Left ventricle myocardium superior (tissue), 1 donor: ENCODE results near the gene TMEM19. TPM values are rescaled to one million over a fixed set of nuclear protein-coding genes. Genes with fewer than 3 reads are reported as not detected.
"Not testable (repeated sequence)": the region's sequence is repeated elsewhere in the genome, so short reads cannot be mapped to it uniquely, and the experiment has no call there.

ENCODE experiments used
- ATAC-seq: fragments of 200-7000 bp; cut with Tn5 transposase; one replicate; pipeline ENCODE4 v1.9.1; 2020; ENCODE audit warnings: mild to moderate bottlenecking, moderate library complexity
- DNase-seq: peaks from one replicate; pipeline ENCODE4 v3.0.0-alpha.2; 2020
- intact Hi-C: fragments of 100-400 bp; cut with micrococcal nuclease; formaldehyde crosslinking; loops from one replicate; pipeline ENCODE4 v1.11.0; 2022
- total RNA-seq: library from RNA; stranded (reverse); fragmentation: NEBNext Ultra II Directional; extraction: Animal tissue kit (Norgen Biotek cat#: 25700); gene quantifications from one replicate; pipeline ENCODE4 v1.2.1, GENCODE V29; 2021
- donor health status: DM: no; HTN: yes; CAD: no; lungs with severe emphysema.

The TMEM19 gene
- total RNA-seq, 1 donor from 2014 or later: 30.9 TPM

DNA sequence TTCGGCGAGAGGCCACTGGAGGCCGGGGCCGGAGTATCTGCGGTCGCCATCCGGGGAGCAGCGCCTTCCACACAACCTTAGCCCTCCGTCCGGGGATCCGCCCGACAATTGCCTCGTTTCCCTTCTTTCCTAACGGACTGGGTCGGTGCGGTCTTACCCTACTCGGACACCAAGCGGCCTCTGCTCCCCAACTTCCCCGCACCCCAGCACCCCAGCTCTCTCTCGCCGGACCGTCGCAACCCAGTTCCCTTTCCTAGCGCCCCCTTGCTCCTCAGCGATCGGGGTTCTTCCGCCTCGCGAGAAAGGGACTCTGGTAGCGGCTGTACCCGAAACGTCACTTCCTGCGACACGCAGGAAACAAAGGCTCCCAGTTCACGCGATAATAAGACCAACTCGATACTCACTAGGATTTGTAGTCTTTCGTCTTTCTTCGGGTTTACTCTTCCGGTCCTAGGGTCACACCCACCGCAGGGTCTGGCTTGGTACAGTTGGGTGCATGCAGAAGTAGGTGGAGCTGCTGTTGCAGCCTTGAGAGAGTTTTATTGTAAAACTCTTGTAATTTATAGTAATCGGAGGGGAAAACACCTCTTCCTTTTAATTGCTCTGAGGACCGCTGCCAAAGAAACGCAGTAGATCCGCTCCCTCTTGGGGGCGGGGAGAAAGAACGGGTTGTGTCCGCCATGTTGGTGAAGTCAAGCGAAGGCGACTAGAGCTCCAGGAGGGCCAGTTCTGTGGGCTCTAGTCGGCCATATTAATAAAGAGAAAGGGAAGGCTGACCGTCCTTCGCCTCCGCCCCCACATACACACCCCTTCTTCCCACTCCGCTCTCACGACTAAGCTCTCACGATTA lies 22.1 kb upstream of the TMEM19 start, which contains the start of the genes THAP2 and ZFC3H1:
THAP2 (plus strand) TSS at position 741 of the 850 bp plus-strand sequence. CDS start 209 bp downstream, outside the sequence.
ZFC3H1 (minus strand) TSS at position 288 of the 850 bp plus-strand sequence; CDS start at position 50, 238 bp downstream.
- ATAC-seq (peak; percentile 96), DNase-seq (peak; percentile 91)
- intact Hi-C loops: no loop called here

- DNase-seq (no peak), ATAC-seq (peak; percentile 22)
- intact Hi-C loops: no loop called here
Observed at GRCh38 chr12:71664411-71665089, 21.3 kb upstream of the TMEM19 start.

DNA sequence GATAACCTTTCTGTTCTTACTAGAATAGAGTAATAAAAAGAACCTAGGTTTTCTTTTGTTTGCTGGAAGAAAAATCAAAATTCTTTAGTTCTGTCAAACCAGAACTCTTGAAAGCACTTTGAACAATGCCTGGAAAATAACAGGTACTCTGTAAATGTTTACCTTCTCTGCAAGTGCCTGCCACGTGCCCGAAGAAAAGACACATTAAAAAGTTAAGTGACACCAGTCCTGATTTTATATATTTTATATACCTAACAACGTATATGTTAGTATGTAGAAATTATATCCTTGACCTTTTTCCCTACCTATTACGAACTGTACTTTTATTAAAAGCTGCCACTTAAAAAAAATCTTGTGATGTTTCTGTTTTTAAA lies 20.8 kb upstream of the TMEM19 start:
- intact Hi-C loops: no loop called here
- no peak for DNase-seq
- ATAC-seq: no peak

GRCh38 chr12:71666259-71666658 lies 19.6 kb upstream of the TMEM19 start:
- intact Hi-C loops: no loop called here
- ATAC-seq (no peak), DNase-seq (no peak)

DNA sequence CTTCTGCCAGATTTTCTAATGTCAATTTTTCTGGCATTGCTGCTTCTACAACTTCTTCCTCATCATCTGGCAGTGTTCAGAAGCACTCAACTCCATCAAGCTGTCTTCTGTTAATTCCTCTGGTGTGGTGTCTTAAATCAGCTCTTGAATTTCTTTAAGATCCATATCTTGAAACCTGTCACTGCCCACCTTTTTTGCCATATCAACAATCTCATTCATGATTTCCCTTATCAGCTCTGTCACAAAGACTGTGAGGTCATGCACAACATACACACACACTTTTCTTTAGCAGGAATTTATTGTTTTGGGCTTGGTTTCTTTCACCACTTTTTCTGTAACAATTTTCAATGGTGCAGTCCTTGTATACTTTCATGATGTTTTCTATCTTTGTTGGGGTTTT lies 14.6 kb upstream of the TMEM19 start:
- intact Hi-C loops: no loop called here
- DNase-seq (no peak), ATAC-seq (no peak)

GRCh38 chr12:71671816-71672215 lies 14.1 kb upstream of the TMEM19 start:
- DNase-seq (no peak), ATAC-seq (no peak)
- intact Hi-C loops: no loop called here

DNA sequence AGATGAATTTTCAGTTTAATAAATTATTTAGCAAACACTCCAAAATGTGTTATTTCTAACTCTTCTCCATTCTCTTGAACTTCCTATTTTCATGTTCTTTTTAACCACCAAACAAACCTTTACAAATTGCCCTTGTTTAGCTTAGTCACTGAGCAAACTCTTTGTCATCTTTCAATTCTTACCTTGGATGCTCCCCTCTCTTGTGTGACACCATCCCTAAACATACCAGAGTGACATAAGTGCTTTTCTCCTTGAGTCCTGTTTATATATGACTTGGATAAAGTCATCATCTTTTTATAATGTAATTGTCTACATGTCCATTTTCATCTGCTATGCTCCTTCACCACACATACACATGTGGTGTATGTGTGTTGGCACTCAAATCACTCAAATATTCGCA lies 3.4 kb upstream of the TMEM19 start:
- DNase-seq (no peak), ATAC-seq (no peak)
- intact Hi-C loops: no loop called here

GRCh38 chr12:71683633-71684032 lies 2.2 kb upstream of the TMEM19 start:
- intact Hi-C loops: no loop called here
- ATAC-seq (no peak), DNase-seq (no peak)

GRCh38 chr12:71684081-71684480 lies 1.8 kb upstream of the TMEM19 start:
- intact Hi-C loops: no loop called here
- no peak for ATAC-seq
- DNase-seq: no peak

- peak; percentile 12 for ATAC-seq
- intact Hi-C loops: no loop called here
Observed at GRCh38 chr12:71685312-71685906, 473 bp upstream of the TMEM19 start.

DNA sequence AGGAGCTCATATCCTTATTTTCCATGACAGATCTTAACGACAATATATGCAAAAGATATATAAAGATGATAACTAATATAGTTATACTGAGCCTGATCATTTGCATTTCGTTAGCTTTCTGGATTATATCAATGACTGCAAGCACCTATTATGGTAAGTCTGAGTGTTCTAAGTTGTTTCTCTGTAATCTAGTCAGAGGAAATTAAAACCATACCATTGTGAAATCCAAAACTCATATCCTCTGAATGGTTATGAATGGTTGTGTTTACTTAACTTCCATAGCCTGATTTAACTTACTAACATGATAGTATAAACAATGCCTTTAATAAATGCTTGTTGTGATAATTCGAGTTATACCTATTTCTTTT lies 760 bp downstream of the TMEM19 start:
- DNase-seq: no peak
- intact Hi-C loops: no loop called here
- ATAC-seq: no peak

More at GRCh38 chr12:71685312-71685906, 473 bp upstream of the TMEM19 start:
- no peak for DNase-seq

- ATAC-seq, intact Hi-C loops: not testable (repeated sequence)
Observed at GRCh38 chr12:71687172-71687571, 1.3 kb downstream of the TMEM19 start.

GRCh38 chr12:71688961-71689570 lies 3.2 kb downstream of the TMEM19 start:
- intact Hi-C loops: no loop called here
- DNase-seq: no peak
- ATAC-seq: no peak

More at GRCh38 chr12:71687172-71687571, 1.3 kb downstream of the TMEM19 start:
- not testable (repeated sequence) for DNase-seq

- ATAC-seq (no peak), DNase-seq (no peak)
- intact Hi-C loops: no loop called here
Observed at GRCh38 chr12:71691504-71692129, 5.7 kb downstream of the TMEM19 start.

- DNase-seq: no peak
- intact Hi-C loops: no loop called here
- no peak for ATAC-seq
Observed at GRCh38 chr12:71693126-71693525, 7.2 kb downstream of the TMEM19 start.

DNA sequence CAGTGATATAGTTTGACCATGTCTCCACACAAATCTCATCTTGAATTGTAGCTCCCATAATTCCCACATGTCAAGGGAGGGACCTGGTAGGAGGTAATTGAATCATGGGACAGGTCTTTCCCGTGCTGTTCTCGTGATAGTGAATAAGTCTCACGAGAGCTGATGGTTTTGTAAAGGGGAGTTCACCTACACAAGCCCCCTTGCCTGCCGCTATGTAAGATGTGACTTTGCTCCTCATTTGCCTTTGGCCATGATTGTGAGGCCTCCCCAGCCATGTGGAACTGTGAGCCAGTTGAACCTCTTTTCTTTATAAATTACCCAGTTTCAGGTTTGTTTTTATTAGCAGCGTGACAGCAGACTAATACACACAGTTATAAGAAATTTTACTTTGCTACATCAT lies 7.8 kb downstream of the TMEM19 start:
- intact Hi-C loops, ATAC-seq, DNase-seq: not testable (repeated sequence)

- ATAC-seq (peak; percentile 94), DNase-seq (no peak)
- intact Hi-C loops: no loop called here
Observed at GRCh38 chr12:71694099-71694820, 8.4 kb downstream of the TMEM19 start.

- intact Hi-C loops: no loop called here
- DNase-seq: no peak
- ATAC-seq: no peak
Observed at GRCh38 chr12:71695782-71696181, 9.9 kb downstream of the TMEM19 start.
